H1 (cell line): Measurements from ENCODE around the gene EXOC2. TPM values are rescaled to one million over a fixed set of nuclear protein-coding genes. Genes with fewer than 3 reads are reported as not detected.

Experiments
- CTCF ChIA-PET: fragments of 300-600 bp; sonication (Branson Sonifier 250); formaldehyde crosslinking; loops from one replicate; lab custom pipeline; 2021; ENCODE audit not compliant: partially characterized antibody; lab: Charles Lee
- POLR2A ChIA-PET: fragments of 300-600 bp; sonication (Branson Sonifier 250); formaldehyde crosslinking; loops from one replicate; lab custom pipeline; 2021; ENCODE audit warnings: inconsistent platforms; ENCODE audit not compliant: partially characterized antibody; lab: Charles Lee
- DNase-seq, 2 experiments: peaks; one replicate each; pipeline versions ENCODE4 v3.0.0 to v3.0.0-alpha.2; 2010 to 2022; ENCODE audit warnings: low spot score in 2 of 2, low read depth in 1 of 2, mixed read lengths in 1 of 2
- FAIRE-seq: peaks from 2 replicates; lab custom pipeline; 2011; peaks lifted over from hg19 to GRCh38; lab: Jason Lieb, UNC
- H2AFZ ChIP-seq: 2 replicates; pipeline ENCODE4 v1.8.1; 2012; ENCODE audit warnings: low read length, inconsistent platforms
- H2AK5ac ChIP-seq: 2 replicates; pipeline ENCODE4 v1.6.1; 2013; ENCODE audit warnings: low read depth, low read length
- H2BK120ac ChIP-seq: replicated peaks from 2 replicates; pipeline ENCODE3; 2013; ENCODE audit warnings: low read depth, low read length, inconsistent platforms
- H2BK12ac ChIP-seq: 2 replicates; pipeline ENCODE4 v1.6.1; 2013; ENCODE audit warnings: low read depth, low read length
- H2BK15ac ChIP-seq: 2 replicates; pipeline ENCODE4 v1.6.1; 2013; ENCODE audit warnings: low read length
- H2BK20ac ChIP-seq: 2 replicates; pipeline ENCODE4 v1.6.1; 2013; ENCODE audit warnings: low read length
- H2BK5ac ChIP-seq: 2 replicates; pipeline ENCODE4 v1.6.1; 2013; ENCODE audit warnings: low read depth, low read length
- H3K14ac ChIP-seq: 2 replicates; pipeline ENCODE4 v1.6.1; 2013; ENCODE audit warnings: inconsistent platforms; ENCODE audit not compliant: insufficient read length
- H3K18ac ChIP-seq: 2 replicates; pipeline ENCODE4 v1.6.1; 2013; ENCODE audit warnings: low read length; ENCODE audit errors: extremely low read depth
- H3K23ac ChIP-seq: 2 replicates; pipeline ENCODE4 v1.6.1; 2013; ENCODE audit warnings: inconsistent platforms; ENCODE audit not compliant: insufficient read length
- H3K23me2 ChIP-seq: 2 replicates; pipeline ENCODE4 v1.6.1; 2013; ENCODE audit warnings: low read depth, low read length
- H3K27ac ChIP-seq: 2 replicates; pipeline ENCODE4 v1.6.1; 2011; ENCODE audit warnings: low read depth, low read length, inconsistent platforms
- H3K27me3 ChIP-seq, 4 experiments: replicated peaks in 1 of 4; 1 replicate in 1 of 4; 2 replicates in 3 of 4; pipeline versions ENCODE4 v1.6.1 to v1.8.1; 2011 to 2013; ENCODE audit warnings: low read length in 3 of 4, mild to moderate bottlenecking in 3 of 4, inconsistent platforms in 2 of 4, mixed read lengths in 2 of 4, moderate library complexity in 1 of 4; ENCODE audit not compliant: control insufficient read depth in 3 of 4, insufficient read depth in 3 of 4; ENCODE audit errors: extremely low read depth in 1 of 4
- H3K36me3 ChIP-seq, 4 experiments: 2 replicates each; pipeline versions ENCODE4 v1.6.1 to v1.8.1; 2011 to 2013; ENCODE audit warnings: mild to moderate bottlenecking in 4 of 4, low read length in 3 of 4, moderate library complexity in 2 of 4, control low read depth in 1 of 4, inconsistent platforms in 1 of 4; ENCODE audit not compliant: insufficient read depth in 4 of 4, control insufficient read depth in 2 of 4
- H3K4ac ChIP-seq: replicated peaks from 2 replicates; pipeline ENCODE3; 2013; ENCODE audit warnings: low read length, low read depth, mixed read lengths, inconsistent platforms; ENCODE audit not compliant: insufficient read length
- H3K4me1 ChIP-seq, 4 experiments: replicated peaks in 1 of 4; 1 replicate in 1 of 4; 2 replicates in 3 of 4; pipeline versions ENCODE4 v1.6.1 to v1.8.1; 2011 to 2013; ENCODE audit warnings: low read length in 3 of 4, inconsistent platforms in 2 of 4, mixed read lengths in 1 of 4; ENCODE audit not compliant: insufficient read depth in 4 of 4, control insufficient read depth in 3 of 4
- H3K4me2 ChIP-seq, 2 experiments: 2 replicates each; pipeline versions ENCODE4 v1.6.1 to v1.8.1; 2011 to 2013; ENCODE audit warnings: low read depth in 2 of 2, low read length in 2 of 2, control low read depth in 1 of 2, inconsistent platforms in 1 of 2, mild to moderate bottlenecking in 1 of 2; ENCODE audit not compliant: insufficient read depth in 1 of 2
- H3K4me3 ChIP-seq, 4 experiments: fragments of 200-600, 300-600 bp in 1 of 4; sonication (generic), shearing (Covaris generic), sonication (Bioruptor Twin) in 1 of 4; 2 replicates each; pipeline versions ENCODE4 v1.5.1 to v1.8.1; 2011 to 2016; ENCODE audit warnings: low read length in 4 of 4, low read depth in 3 of 4, control low read depth in 2 of 4, inconsistent platforms in 2 of 4, mild to moderate bottlenecking in 2 of 4, mixed read lengths in 1 of 4, moderate library complexity in 1 of 4; ENCODE audit not compliant: insufficient read depth in 2 of 4; ENCODE audit errors: extremely low read depth in 1 of 4
- H3K56ac ChIP-seq: replicated peaks from 2 replicates; pipeline ENCODE3; 2013; ENCODE audit warnings: low read depth, mild to moderate bottlenecking, mixed read lengths, low read length, inconsistent platforms; ENCODE audit not compliant: insufficient read length
- H3K79me1 ChIP-seq: 2 replicates; pipeline ENCODE4 v1.6.1; 2013; ENCODE audit warnings: low read depth, low read length, control low read depth
- H3K79me2 ChIP-seq, 2 experiments: 2 replicates each; pipeline versions ENCODE4 v1.6.1 to v1.8.1; 2012 to 2013; ENCODE audit warnings: low read length in 2 of 2, mild to moderate bottlenecking in 2 of 2, inconsistent platforms in 1 of 2; ENCODE audit not compliant: insufficient read depth in 2 of 2, control insufficient read depth in 1 of 2
- H3K9ac ChIP-seq, 4 experiments: replicated peaks in 1 of 4; 1 replicate in 1 of 4; 2 replicates in 3 of 4; pipeline versions ENCODE4 v1.6.1 to v1.8.1; 2011 to 2013; ENCODE audit warnings: low read depth in 3 of 4, low read length in 3 of 4, control low read depth in 2 of 4, mild to moderate bottlenecking in 2 of 4, moderate library complexity in 2 of 4, inconsistent platforms in 1 of 4; ENCODE audit errors: extremely low read depth in 1 of 4
- H3K9me3 ChIP-seq, 2 experiments: 2 replicates each; pipeline versions ENCODE4 v1.6.1 to v1.8.1; 2012 to 2013; ENCODE audit warnings: mild to moderate bottlenecking in 2 of 2, moderate library complexity in 2 of 2, control low read depth in 1 of 2, inconsistent platforms in 1 of 2, low read depth in 1 of 2, low read length in 1 of 2, mixed read lengths in 1 of 2; ENCODE audit not compliant: insufficient read depth in 2 of 2
- H4K20me1 ChIP-seq, 2 experiments: replicated peaks in 1 of 2; 2 replicates each; pipeline versions ENCODE3 to v1.8.1; 2011 to 2013; ENCODE audit warnings: inconsistent platforms in 2 of 2, low read length in 2 of 2, mild to moderate bottlenecking in 1 of 2; ENCODE audit not compliant: insufficient read depth in 2 of 2, control insufficient read depth in 1 of 2
- H4K5ac ChIP-seq: 2 replicates; pipeline ENCODE4 v1.6.1; 2013; ENCODE audit warnings: low read length, low read depth, mixed read lengths, inconsistent platforms; ENCODE audit not compliant: insufficient read length
- H4K8ac ChIP-seq: 2 replicates; pipeline ENCODE4 v1.8.0; 2013; ENCODE audit warnings: mild to moderate bottlenecking, moderate library complexity, low read length, inconsistent platforms; ENCODE audit not compliant: insufficient read depth; ENCODE audit errors: extremely low read depth
- H4K91ac ChIP-seq: replicated peaks from 2 replicates; pipeline ENCODE3; 2013; ENCODE audit warnings: low read length, mixed read lengths, inconsistent platforms; ENCODE audit not compliant: insufficient read length
- MAFK ChIP-seq: IDR thresholded peaks from 2 replicates; pipeline ENCODE4 v1.6.1; 2012; ENCODE audit warnings: low read depth, mild to moderate bottlenecking, improper control_type of control experiment, low read length
- WGBS, 2 experiments: shearing (Covaris generic) in 1 of 2; methylation state at CpG; one replicate each; pipeline versions ENCODE4 v1.1.6 to v1.1.7; 2013 to 2015; ENCODE audit warnings: low lambda C conversion rate in 2 of 2, mixed read lengths in 2 of 2, inconsistent platforms in 1 of 2, low coverage in 1 of 2, missing lambda C conversion rate in 1 of 2; ENCODE audit not compliant: insufficient replicate concordance in 2 of 2, insufficient coverage in 1 of 2, insufficient read length in 1 of 2; ENCODE audit errors: extremely low coverage in 1 of 2, missing lambda C conversion rate in 1 of 2; 5-methylcytosine and 5-hydroxymethylcytosine counted together
- polyA plus RNA-seq, 7 experiments: library from polyadenylated mRNA; depleted of rRNA in 3 of 7; stranded (reverse) in 5 of 7; unstranded in 2 of 7; fragments of >200 nt in 5 of 7; fragments of 200-250 nt in 2 of 7; gene quantifications; 1 replicate in 5 of 7; 2 replicates in 1 of 7; 4 replicates in 1 of 7; pipeline versions ENCODE4 v1.2.1 to v1.2.3, GENCODE V29; 2011 to 2013; ENCODE audit warnings: missing spikeins in 2 of 7, mixed read lengths in 2 of 7
- total RNA-seq: library from RNA; stranded (reverse); fragmentation: NEBNext Ultra II Directional; extraction: Animal tissue kit (Norgen Biotek cat#: 25700); gene quantifications from 2 replicates; pipeline ENCODE4 v1.2.1, GENCODE V29; 2021

The EXOC2 gene
- total and polyA plus RNA-seq, 2 of the 8 experiments (the other 6 are each of a cell fraction or from before 2014, with no cell fraction given) = 25.5 to 44.4 TPM

DNA sequence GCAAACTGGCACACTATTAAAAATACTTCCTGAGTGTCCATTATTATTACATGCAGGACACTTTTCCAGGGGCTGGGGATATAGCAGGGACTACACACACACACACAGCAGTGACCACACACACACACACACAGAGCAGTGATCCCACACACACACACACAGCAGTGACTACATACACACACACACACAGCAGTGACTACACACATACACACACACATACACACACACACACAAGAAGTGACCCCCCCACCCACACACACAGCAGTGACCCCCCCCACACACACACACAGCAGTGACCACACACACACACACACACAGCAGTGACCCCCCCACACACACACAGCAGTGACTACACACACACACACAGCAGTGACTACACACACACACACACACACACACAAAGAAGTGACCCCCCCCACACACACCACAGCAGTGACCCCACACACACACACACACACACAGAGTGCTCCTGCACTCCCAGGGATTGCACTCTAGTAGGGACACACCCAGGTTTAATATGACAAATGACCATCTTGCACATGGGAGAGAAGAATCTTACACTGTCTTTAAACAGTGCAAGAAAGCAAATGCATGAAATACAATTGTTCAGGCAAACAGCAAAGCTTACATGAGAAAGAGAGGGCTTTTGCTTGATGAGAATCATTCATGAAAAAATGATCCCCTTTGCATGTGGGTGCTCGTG is 185.9 kb downstream of the EXOC2 start:
- H2BK15ac ChIP-seq = no peak overlapping the region
- 85% methylated on average over 1 of the region's 1 CpG; no CpG with 5 or more reads in 1 of the 2 experiments for WGBS, 2 experiments

More for the DNA sequence above, 185.9 kb downstream of the EXOC2 start:
- H3K56ac ChIP-seq = no peak overlapping the region
- no peaks in the 10 kb centered on the region for H3K9me3 ChIP-seq
- H4K20me1 ChIP-seq = peaks cover 0 to 2% of the 10 kb centered on the region in 2 experiments
- H2BK20ac ChIP-seq = no peak overlapping the region
- H4K91ac ChIP-seq = no peak overlapping the region
- no peak overlapping the region for H3K4ac ChIP-seq
- TF ChIP-seq MAFK = no peak
- H3K9ac ChIP-seq = no peak overlapping the region
- DNase-seq (no peak), FAIRE-seq (no peak)
- no peak overlapping the region for H2BK120ac ChIP-seq
- H3K27me3 ChIP-seq = no peaks in the 10 kb centered on the region
- H2BK5ac ChIP-seq = no peak overlapping the region
- H3K4me1 ChIP-seq = peaks cover 0 to under 1% (median 0%) of the 10 kb centered on the region in 4 experiments; a peak in 1 of 7 replicates
- H3K36me3 ChIP-seq = no peaks in the 10 kb centered on the region; a peak in 1 of 8 replicates
- POLR2A ChIA-PET = interaction anchor here (1.2 kb wide), 1 partner anchor 10 kb away, joined by 3 read pairs; no protein-coding TSS in a partner anchor
- no peak overlapping the region for H3K4me3 ChIP-seq
- H3K23me2 ChIP-seq = no peaks in the 10 kb centered on the region
- no peak overlapping the region for H3K4me2 ChIP-seq
- no peak overlapping the region for H3K14ac ChIP-seq
- no peak overlapping the region for H3K27ac ChIP-seq
- H2BK12ac ChIP-seq = no peak overlapping the region
- no peak overlapping the region for H3K23ac ChIP-seq
- no peak overlapping the region for H4K5ac ChIP-seq
- no peak overlapping the region for H2AK5ac ChIP-seq
- H2AFZ ChIP-seq = no peak overlapping the region
- H3K79me1 ChIP-seq = no peaks in the 10 kb centered on the region
- no peaks in the 10 kb centered on the region for H3K79me2 ChIP-seq
- no peak overlapping the region for H4K8ac ChIP-seq
- CTCF ChIA-PET = interaction anchor here (0.7 kb wide), 1 partner anchor 315 kb away, joined by 3 read pairs; no protein-coding TSS in a partner anchor
- no peak overlapping the region for H3K18ac ChIP-seq
